ENCODE measurements around the gene WT1. TPM values are rescaled to one million over a fixed set of nuclear protein-coding genes. Genes with fewer than 3 reads are reported as not detected.

WT1 gene
- total and polyA plus RNA-seq, 2 of the 13 experiments (the other 11 are each of a cell fraction or from before 2014, with no cell fraction given): 0.15 to 0.31 TPM

GRCh38 chr11:32418836-32419235 lies 16.5 kb downstream of the WT1 start (continued):
- TF ChIP-seq, protein P1, sequence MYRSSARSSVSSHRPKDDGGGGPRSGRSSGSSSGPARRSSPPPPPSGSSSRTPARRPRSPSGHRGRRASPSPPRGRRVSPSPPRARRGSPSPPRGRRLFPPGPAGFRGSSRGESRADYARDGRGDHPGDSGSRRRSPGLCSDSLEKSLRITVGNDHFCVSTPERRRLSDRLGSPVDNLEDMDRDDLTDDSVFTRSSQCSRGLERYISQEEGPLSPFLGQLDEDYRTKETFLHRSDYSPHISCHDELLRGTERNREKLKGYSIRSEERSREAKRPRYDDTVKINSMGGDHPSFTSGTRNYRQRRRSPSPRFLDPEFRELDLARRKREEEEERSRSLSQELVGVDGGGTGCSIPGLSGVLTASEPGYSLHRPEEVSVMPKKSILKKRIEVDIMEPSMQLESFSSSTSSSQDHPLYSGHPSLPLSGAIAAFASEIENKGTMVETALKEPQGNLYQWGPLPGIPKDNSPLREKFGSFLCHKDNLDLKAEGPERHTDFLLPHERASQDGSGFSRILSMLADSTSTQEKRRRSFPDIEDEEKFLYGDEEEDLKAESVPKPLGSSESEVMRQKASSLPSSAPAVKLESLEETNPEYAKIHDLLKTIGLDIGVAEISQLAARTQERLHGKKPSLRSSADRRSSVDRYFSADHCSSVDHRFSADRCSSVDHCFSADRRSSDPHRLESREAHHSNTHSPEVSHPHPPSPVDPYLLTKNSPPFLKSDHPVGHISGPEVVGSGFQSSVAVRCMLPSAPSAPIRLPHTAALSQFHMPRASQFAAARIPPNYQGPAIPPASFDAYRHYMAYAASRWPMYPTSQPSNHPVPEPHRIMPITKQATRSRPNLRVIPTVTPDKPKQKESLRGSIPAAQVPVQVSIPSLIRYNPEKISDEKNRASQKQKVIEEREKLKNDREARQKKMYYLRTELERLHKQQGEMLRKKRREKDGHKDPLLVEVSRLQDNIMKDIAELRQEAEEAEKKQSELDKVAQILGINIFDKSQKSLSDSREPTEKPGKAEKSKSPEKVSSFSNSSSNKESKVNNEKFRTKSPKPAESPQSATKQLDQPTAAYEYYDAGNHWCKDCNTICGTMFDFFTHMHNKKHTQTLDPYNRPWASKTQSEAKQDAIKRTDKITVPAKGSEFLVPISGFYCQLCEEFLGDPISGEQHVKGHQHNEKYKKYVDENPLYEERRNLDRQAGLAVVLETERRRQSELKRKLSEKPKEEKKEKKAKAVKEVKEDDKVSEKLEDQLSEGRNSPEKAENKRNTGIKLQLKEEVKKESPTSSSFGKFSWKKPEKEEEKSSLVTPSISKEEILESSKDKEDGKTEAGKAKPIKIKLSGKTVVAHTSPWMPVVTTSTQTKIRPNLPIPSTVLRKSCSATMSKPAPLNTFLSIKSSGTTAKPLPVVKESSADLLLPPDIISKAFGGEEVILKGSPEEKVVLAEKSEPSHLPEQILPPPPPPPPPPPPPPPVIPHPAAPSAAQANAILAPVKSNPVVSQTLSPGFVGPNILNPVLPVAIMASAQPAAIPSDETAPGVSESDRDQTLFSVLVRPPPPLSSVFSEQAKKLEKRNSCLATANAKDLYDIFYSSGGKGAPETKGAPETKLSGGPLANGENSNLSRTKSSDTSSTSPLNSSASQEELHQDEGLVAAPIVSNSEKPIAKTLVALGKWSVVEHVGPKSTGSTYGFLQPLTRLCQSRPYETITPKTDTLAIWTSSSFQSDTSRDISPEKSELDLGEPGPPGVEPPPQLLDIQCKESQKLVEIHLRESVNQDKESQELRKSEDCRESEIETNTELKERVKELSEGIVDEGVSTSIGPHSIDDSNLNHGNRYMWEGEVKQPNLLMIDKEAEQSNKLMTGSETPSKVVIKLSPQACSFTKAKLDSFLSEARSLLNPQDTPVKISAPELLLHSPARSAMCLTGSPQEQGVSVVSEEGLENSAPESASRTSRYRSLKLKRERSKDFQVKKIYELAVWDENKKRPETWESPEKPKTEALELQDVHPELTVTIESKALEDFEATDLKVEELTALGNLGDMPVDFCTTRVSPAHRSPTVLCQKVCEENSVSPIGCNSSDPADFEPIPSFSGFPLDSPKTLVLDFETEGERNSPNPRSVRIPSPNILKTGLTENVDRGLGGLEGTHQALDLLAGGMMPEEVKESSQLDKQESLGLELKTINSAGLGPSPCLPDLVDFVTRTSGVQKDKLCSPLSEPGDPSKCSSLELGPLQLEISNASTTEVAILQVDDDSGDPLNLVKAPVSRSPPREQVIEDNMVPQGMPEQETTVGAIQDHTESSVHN (CRISPR knock-in tag; IDR thresholded peaks at IDR 0.05): no peak
- TF ChIP-seq ARNT2 (CRISPR knock-in tag; IDR thresholded peaks at IDR 0.05; ENCODE audit: low read depth): no peak

GRCh38 chr11:32417806-32418205 lies 17.5 kb downstream of the WT1 start:
- no peaks in the 10 kb centered on the region for H3K4me1 ChIP-seq (ENCODE audit: insufficient read depth, low read length)
- H3K27me3 ChIP-seq (ENCODE audit: control insufficient read depth in 1 of 2, insufficient read depth in 2 of 2, low read length in 2 of 2): peaks cover under 1 to 14% of the 10 kb centered on the region in 2 experiments; a peak in 2 of 5 replicates
- H3K36me3 ChIP-seq (replicated peaks in 1 of 2; ENCODE audit: control insufficient read depth in 1 of 2, insufficient read depth in 2 of 2, low read length in 2 of 2): no peaks in the 10 kb centered on the region
- FAIRE-seq (no peak), ATAC-seq (no peak), DNase-seq (ENCODE audit: low spot score) (no peak)
- H3K4me2 ChIP-seq (ENCODE audit: low read depth, low read length): no peak overlapping the region
- H3K4me3 ChIP-seq (replicated peaks in 1 of 3; ENCODE audit: insufficient read depth in 1 of 3, low read depth in 2 of 3, low read length in 3 of 3): no peak overlapping the region
- intact Hi-C loops (cut with micrococcal nuclease; ENCODE audit: unreplicated experiment) (no loop called here), in situ Hi-C loops (cut with HindIII; ENCODE audit: extremely low pct_ligation_motif_present, low pct_unique_long_range_greater_than_20kb) (no loop called here)
- POLR2A ChIA-PET: no interaction called here
- H2AFZ ChIP-seq (ENCODE audit: low read length): no peak overlapping the region
- H3K27ac ChIP-seq (ENCODE audit: extremely low read length, insufficient read depth, low read length): no peak overlapping the region
- H4K20me1 ChIP-seq (ENCODE audit: insufficient read depth, low read length): no peaks in the 10 kb centered on the region
- H3K79me2 ChIP-seq (ENCODE audit: insufficient read depth, low read length): no peaks in the 10 kb centered on the region
- BruUV-seq (replicated peaks): no TSS peak
- CTCF ChIA-PET (ENCODE audit: low intra/inter-chr PET ratio, low total read pairs): no interaction called here
- H3K9ac ChIP-seq (ENCODE audit: insufficient read depth, low read depth, low read length): no peak overlapping the region
- H3K9me3 ChIP-seq (ENCODE audit: low read length): no peaks in the 10 kb centered on the region
- WGBS (ENCODE audit: low lambda C conversion rate): 2% methylated on average over 3 of the region's 3 CpGs
- no peak for TF ChIP-seq ZNF10 (CRISPR knock-in tag; IDR thresholded peaks at IDR 0.05; ENCODE audit: borderline replicate concordance, low read depth)
- no peak for TF ChIP-seq ZNF333 (CRISPR knock-in tag; IDR thresholded peaks at IDR 0.05; ENCODE audit: borderline replicate concordance)
- no peak for TF ChIP-seq WIZ (CRISPR knock-in tag; IDR thresholded peaks at IDR 0.05)
- no peak for TF ChIP-seq SKI (IDR thresholded peaks at IDR 0.05; ENCODE audit: partially characterized antibody)
- no peak for TF ChIP-seq CHCHD3 (CRISPR knock-in tag; IDR thresholded peaks at IDR 0.05)
- no peak for TF ChIP-seq ZNF343 (CRISPR knock-in tag; IDR thresholded peaks at IDR 0.05)
- no peak for TF ChIP-seq KDM1A (CRISPR knock-in tag; IDR thresholded peaks at IDR 0.05)
- TF ChIP-seq ZNF235 (CRISPR knock-in tag; IDR thresholded peaks at IDR 0.05; ENCODE audit: borderline replicate concordance): no peak
- TF ChIP-seq, protein P2, sequence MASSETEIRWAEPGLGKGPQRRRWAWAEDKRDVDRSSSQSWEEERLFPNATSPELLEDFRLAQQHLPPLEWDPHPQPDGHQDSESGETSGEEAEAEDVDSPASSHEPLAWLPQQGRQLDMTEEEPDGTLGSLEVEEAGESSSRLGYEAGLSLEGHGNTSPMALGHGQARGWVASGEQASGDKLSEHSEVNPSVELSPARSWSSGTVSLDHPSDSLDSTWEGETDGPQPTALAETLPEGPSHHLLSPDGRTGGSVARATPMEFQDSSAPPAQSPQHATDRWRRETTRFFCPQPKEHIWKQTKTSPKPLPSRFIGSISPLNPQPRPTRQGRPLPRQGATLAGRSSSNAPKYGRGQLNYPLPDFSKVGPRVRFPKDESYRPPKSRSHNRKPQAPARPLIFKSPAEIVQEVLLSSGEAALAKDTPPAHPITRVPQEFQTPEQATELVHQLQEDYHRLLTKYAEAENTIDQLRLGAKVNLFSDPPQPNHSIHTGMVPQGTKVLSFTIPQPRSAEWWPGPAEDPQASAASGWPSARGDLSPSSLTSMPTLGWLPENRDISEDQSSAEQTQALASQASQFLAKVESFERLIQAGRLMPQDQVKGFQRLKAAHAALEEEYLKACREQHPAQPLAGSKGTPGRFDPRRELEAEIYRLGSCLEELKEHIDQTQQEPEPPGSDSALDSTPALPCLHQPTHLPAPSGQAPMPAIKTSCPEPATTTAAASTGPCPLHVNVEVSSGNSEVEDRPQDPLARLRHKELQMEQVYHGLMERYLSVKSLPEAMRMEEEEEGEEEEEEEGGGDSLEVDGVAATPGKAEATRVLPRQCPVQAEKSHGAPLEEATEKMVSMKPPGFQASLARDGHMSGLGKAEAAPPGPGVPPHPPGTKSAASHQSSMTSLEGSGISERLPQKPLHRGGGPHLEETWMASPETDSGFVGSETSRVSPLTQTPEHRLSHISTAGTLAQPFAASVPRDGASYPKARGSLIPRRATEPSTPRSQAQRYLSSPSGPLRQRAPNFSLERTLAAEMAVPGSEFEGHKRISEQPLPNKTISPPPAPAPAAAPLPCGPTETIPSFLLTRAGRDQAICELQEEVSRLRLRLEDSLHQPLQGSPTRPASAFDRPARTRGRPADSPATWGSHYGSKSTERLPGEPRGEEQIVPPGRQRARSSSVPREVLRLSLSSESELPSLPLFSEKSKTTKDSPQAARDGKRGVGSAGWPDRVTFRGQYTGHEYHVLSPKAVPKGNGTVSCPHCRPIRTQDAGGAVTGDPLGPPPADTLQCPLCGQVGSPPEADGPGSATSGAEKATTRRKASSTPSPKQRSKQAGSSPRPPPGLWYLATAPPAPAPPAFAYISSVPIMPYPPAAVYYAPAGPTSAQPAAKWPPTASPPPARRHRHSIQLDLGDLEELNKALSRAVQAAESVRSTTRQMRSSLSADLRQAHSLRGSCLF (CRISPR knock-in tag; IDR thresholded peaks at IDR 0.05; ENCODE audit: borderline replicate concordance): no peak

Data from HepG2 (cell line).